Progenitor cell of endocrine pancreas (in vitro differentiated cells): Measurements from ENCODE around the gene HMG20A. TPM values are rescaled to one million over a fixed set of nuclear protein-coding genes. Genes with fewer than 3 reads are reported as not detected.

Experiments used
- DNase-seq: peaks from one replicate; pipeline ENCODE4 v3.0.0; 2021; ENCODE audit warnings: low spot score; ENCODE audit not compliant: unreplicated experiment
- H3K27ac Mint-ChIP-seq: 2 replicates; pipeline ENCODE4 v1.8.0; 2021; ENCODE audit warnings: mild to moderate bottlenecking, moderate library complexity, mixed read lengths
- H3K27me3 Mint-ChIP-seq: 2 replicates; pipeline ENCODE4 v1.8.0; 2021; ENCODE audit warnings: mixed read lengths
- H3K36me3 Mint-ChIP-seq: 2 replicates; pipeline ENCODE4 v1.8.0; 2022; ENCODE audit warnings: mixed read lengths; ENCODE audit not compliant: insufficient read depth
- H3K4me1 Mint-ChIP-seq: 2 replicates; pipeline ENCODE4 v1.8.0; 2021; ENCODE audit warnings: low read depth, mixed read lengths
- H3K4me3 Mint-ChIP-seq: 2 replicates; pipeline ENCODE4 v1.8.0; 2021; ENCODE audit warnings: low read depth, mild to moderate bottlenecking, moderate library complexity, mixed read lengths
- H3K9me3 Mint-ChIP-seq: 2 replicates; pipeline ENCODE4 v1.8.0; 2021; ENCODE audit warnings: low read depth, mixed read lengths
- CTCF ChIP-seq: fragments of 200-600 bp; sonication (generic); IDR thresholded peaks from one replicate; pipeline ENCODE4 v1.5.0; 2021; ENCODE audit warnings: antibody characterized with exemption, mild to moderate bottlenecking; ENCODE audit not compliant: unreplicated experiment
- total RNA-seq: library from RNA; stranded (reverse); gene quantifications from 2 replicates; pipeline ENCODE4 v1.2.1, GENCODE V29; 2021

Gene HMG20A
- total RNA-seq, 1 donor from 2014 or later: 46.0 TPM

- H3K27ac Mint-ChIP-seq: no peak overlapping the region
- no peak for TF ChIP-seq CTCF
- peaks cover 12% of the 10 kb centered on the region for H3K36me3 Mint-ChIP-seq
- peaks cover 11% of the 10 kb centered on the region for H3K4me1 Mint-ChIP-seq
- no peaks in the 10 kb centered on the region for H3K27me3 Mint-ChIP-seq
- no peak for DNase-seq
- no peak overlapping the region for H3K4me3 Mint-ChIP-seq
- no peaks in the 10 kb centered on the region for H3K9me3 Mint-ChIP-seq
Measured at GRCh38 chr15:77454951-77455350, 34.3 kb downstream of the HMG20A start.

GRCh38 chr15:77455696-77456321 lies 35.1 kb downstream of the HMG20A start:
- H3K9me3 Mint-ChIP-seq: no peaks in the 10 kb centered on the region
- no peak overlapping the region for H3K27ac Mint-ChIP-seq
- no peak overlapping the region for H3K4me3 Mint-ChIP-seq
- H3K27me3 Mint-ChIP-seq: no peaks in the 10 kb centered on the region
- no peak for TF ChIP-seq CTCF
- peaks cover 11% of the 10 kb centered on the region for H3K4me1 Mint-ChIP-seq
- no peak for DNase-seq
- H3K36me3 Mint-ChIP-seq: peaks cover 17% of the 10 kb centered on the region

GRCh38 chr15:77456746-77457145 lies 36.1 kb downstream of the HMG20A start:
- H3K4me1 Mint-ChIP-seq: peaks cover 11% of the 10 kb centered on the region
- H3K27me3 Mint-ChIP-seq: no peaks in the 10 kb centered on the region
- peaks cover 14% of the 10 kb centered on the region for H3K36me3 Mint-ChIP-seq
- DNase-seq: no peak
- TF ChIP-seq CTCF: no peak
- no peak overlapping the region for H3K4me3 Mint-ChIP-seq
- H3K9me3 Mint-ChIP-seq: no peaks in the 10 kb centered on the region
- H3K27ac Mint-ChIP-seq: no peak overlapping the region

- no peak overlapping the region for H3K4me3 Mint-ChIP-seq
- peaks cover 11% of the 10 kb centered on the region for H3K4me1 Mint-ChIP-seq
- no peak for TF ChIP-seq CTCF
- peaks cover 14% of the 10 kb centered on the region for H3K36me3 Mint-ChIP-seq
- H3K27ac Mint-ChIP-seq: peak overlapping the region; percentile 81
- no peaks in the 10 kb centered on the region for H3K9me3 Mint-ChIP-seq
- no peaks in the 10 kb centered on the region for H3K27me3 Mint-ChIP-seq
- DNase-seq: no peak
Measured at GRCh38 chr15:77457191-77457904, 36.7 kb downstream of the HMG20A start.

GRCh38 chr15:77457905-77458265 lies 37.2 kb downstream of the HMG20A start:
- Mint-ChIP-seq H3K36me3 (peaks cover 14% of the 10 kb centered on the region), H3K4me1 (peaks cover 11% of the 10 kb centered on the region), H3K4me3 (no peak overlapping the region), H3K27me3 (no peaks in the 10 kb centered on the region), H3K27ac (no peak overlapping the region), H3K9me3 (no peaks in the 10 kb centered on the region)
- DNase-seq: no peak
- no peak for TF ChIP-seq CTCF
